Osteocyte (in vitro differentiated cells): ENCODE results near the gene CTDSPL2. TPM values are rescaled to one million over a fixed set of nuclear protein-coding genes. Genes with fewer than 3 reads are reported as not detected.
"Not testable (repeated sequence)": the region's sequence is repeated elsewhere in the genome, so short reads cannot be mapped to it uniquely, and the experiment has no call there.

Experiments
- DNase-seq: peaks from one replicate; pipeline ENCODE4 v3.0.0; 2021; ENCODE audit warnings: mixed read lengths; ENCODE audit not compliant: unreplicated experiment; ENCODE audit errors: extremely low spot score
- H3K27ac Mint-ChIP-seq: one replicate; pipeline ENCODE4 v1.8.0; 2021; ENCODE audit warnings: mild to moderate bottlenecking, mixed read lengths; ENCODE audit not compliant: unreplicated experiment
- H3K27me3 Mint-ChIP-seq: one replicate; pipeline ENCODE4 v1.8.0; 2021; ENCODE audit warnings: mixed read lengths; ENCODE audit not compliant: unreplicated experiment
- H3K36me3 Mint-ChIP-seq: one replicate; pipeline ENCODE4 v1.8.0; 2021; ENCODE audit warnings: mixed read lengths; ENCODE audit not compliant: unreplicated experiment
- H3K4me1 Mint-ChIP-seq: one replicate; pipeline ENCODE4 v1.8.0; 2021; ENCODE audit warnings: mixed read lengths; ENCODE audit not compliant: unreplicated experiment
- H3K4me3 Mint-ChIP-seq: one replicate; pipeline ENCODE4 v1.8.0; 2021; ENCODE audit warnings: mild to moderate bottlenecking, moderate library complexity, mixed read lengths; ENCODE audit not compliant: unreplicated experiment
- H3K9me3 Mint-ChIP-seq: one replicate; pipeline ENCODE4 v1.8.0; 2021; ENCODE audit warnings: mixed read lengths; ENCODE audit not compliant: unreplicated experiment
- CTCF ChIP-seq: fragments of 200-600 bp; sonication (generic); IDR thresholded peaks from 2 replicates; pipeline ENCODE4 v1.5.0; 2021; ENCODE audit warnings: antibody characterized with exemption, mild to moderate bottlenecking, moderate library complexity
- total RNA-seq: library from RNA; stranded (reverse); gene quantifications from 2 replicates; pipeline ENCODE4 v1.2.1, GENCODE V29; 2021

Gene CTDSPL2
- total RNA-seq, 1 donor from 2014 or later = 53.3 TPM

- peaks cover 24% of the 10 kb centered on the region for H3K4me1 Mint-ChIP-seq
- peaks cover 5% of the 10 kb centered on the region for H3K36me3 Mint-ChIP-seq
- no peak overlapping the region for H3K4me3 Mint-ChIP-seq
- no peaks in the 10 kb centered on the region for H3K27me3 Mint-ChIP-seq
- H3K9me3 Mint-ChIP-seq = no peaks in the 10 kb centered on the region
- no peak overlapping the region for H3K27ac Mint-ChIP-seq
- no peak for DNase-seq
- no peak for TF ChIP-seq CTCF
Measured at GRCh38 chr15:44438402-44438801, 11.0 kb downstream of the CTDSPL2 start.

- no peaks in the 10 kb centered on the region for H3K27me3 Mint-ChIP-seq
- TF ChIP-seq CTCF = no peak
- H3K27ac Mint-ChIP-seq = peak overlapping the region; percentile 6
- no peak overlapping the region for H3K4me3 Mint-ChIP-seq
- H3K4me1 Mint-ChIP-seq = peaks cover 19% of the 10 kb centered on the region
- H3K9me3 Mint-ChIP-seq = no peaks in the 10 kb centered on the region
- DNase-seq = no peak
- H3K36me3 Mint-ChIP-seq = peaks cover 7% of the 10 kb centered on the region
Measured at GRCh38 chr15:44441095-44441501, 13.7 kb downstream of the CTDSPL2 start.

- H3K4me3 Mint-ChIP-seq = no peak overlapping the region
- H3K4me1 Mint-ChIP-seq = peaks cover 11% of the 10 kb centered on the region
- no peaks in the 10 kb centered on the region for H3K27me3 Mint-ChIP-seq
- no peaks in the 10 kb centered on the region for H3K9me3 Mint-ChIP-seq
- H3K27ac Mint-ChIP-seq = no peak overlapping the region
- TF ChIP-seq CTCF = no peak
- peaks cover 7% of the 10 kb centered on the region for H3K36me3 Mint-ChIP-seq
- no peak for DNase-seq
Measured at GRCh38 chr15:44443515-44443914, 16.1 kb downstream of the CTDSPL2 start.

GRCh38 chr15:44447772-44448376, 20.4 kb downstream of the CTDSPL2 start:
- H3K9me3 Mint-ChIP-seq = no peaks in the 10 kb centered on the region
- TF ChIP-seq CTCF = no peak

GRCh38 chr15:44450172-44450571, 22.7 kb downstream of the CTDSPL2 start:
- H3K4me1 Mint-ChIP-seq = no peaks in the 10 kb centered on the region

More at GRCh38 chr15:44447772-44448376, 20.4 kb downstream of the CTDSPL2 start:
- Mint-ChIP-seq H3K4me3 (no peak overlapping the region), H3K27me3 (no peaks in the 10 kb centered on the region), H3K27ac (no peak overlapping the region), H3K36me3 (peaks cover 7% of the 10 kb centered on the region), H3K4me1 (no peaks in the 10 kb centered on the region)
- peak; percentile 81 for DNase-seq

GRCh38 chr15:44453578-44454283, 26.3 kb downstream of the CTDSPL2 start:
- not testable (repeated sequence) for H3K9me3 Mint-ChIP-seq, DNase-seq, H3K4me1 Mint-ChIP-seq, H3K27ac Mint-ChIP-seq, H3K27me3 Mint-ChIP-seq, H3K36me3 Mint-ChIP-seq, H3K4me3 Mint-ChIP-seq

More at GRCh38 chr15:44450172-44450571, 22.7 kb downstream of the CTDSPL2 start:
- Mint-ChIP-seq H3K27me3 (no peaks in the 10 kb centered on the region), H3K9me3 (no peaks in the 10 kb centered on the region), H3K36me3 (peaks cover 2% of the 10 kb centered on the region), H3K4me3 (no peak overlapping the region), H3K27ac (no peak overlapping the region)
- DNase-seq = no peak
- TF ChIP-seq CTCF = no peak
